H1 (cell line): ENCODE data around the gene RAB3IL1. TPM values are rescaled to one million over a fixed set of nuclear protein-coding genes. Genes with fewer than 3 reads are reported as not detected.

Source experiments
- CTCF ChIA-PET: fragments of 300-600 bp; sonication (Branson Sonifier 250); formaldehyde crosslinking; loops from one replicate; lab custom pipeline; 2021; ENCODE audit not compliant: partially characterized antibody; lab: Charles Lee
- POLR2A ChIA-PET: fragments of 300-600 bp; sonication (Branson Sonifier 250); formaldehyde crosslinking; loops from one replicate; lab custom pipeline; 2021; ENCODE audit warnings: inconsistent platforms; ENCODE audit not compliant: partially characterized antibody; lab: Charles Lee
- DNase-seq, 2 experiments: peaks; one replicate each; pipeline versions ENCODE4 v3.0.0 to v3.0.0-alpha.2; 2010 to 2022; ENCODE audit warnings: low spot score in 2 of 2, low read depth in 1 of 2, mixed read lengths in 1 of 2
- FAIRE-seq: peaks from 2 replicates; lab custom pipeline; 2011; peaks lifted over from hg19 to GRCh38; lab: Jason Lieb, UNC
- H2AFZ ChIP-seq: 2 replicates; pipeline ENCODE4 v1.8.1; 2012; ENCODE audit warnings: low read length, inconsistent platforms
- H2AK5ac ChIP-seq: 2 replicates; pipeline ENCODE4 v1.6.1; 2013; ENCODE audit warnings: low read depth, low read length
- H2BK120ac ChIP-seq: replicated peaks from 2 replicates; pipeline ENCODE3; 2013; ENCODE audit warnings: low read depth, low read length, inconsistent platforms
- H2BK12ac ChIP-seq: 2 replicates; pipeline ENCODE4 v1.6.1; 2013; ENCODE audit warnings: low read depth, low read length
- H2BK15ac ChIP-seq: 2 replicates; pipeline ENCODE4 v1.6.1; 2013; ENCODE audit warnings: low read length
- H2BK20ac ChIP-seq: 2 replicates; pipeline ENCODE4 v1.6.1; 2013; ENCODE audit warnings: low read length
- H2BK5ac ChIP-seq: 2 replicates; pipeline ENCODE4 v1.6.1; 2013; ENCODE audit warnings: low read depth, low read length
- H3K14ac ChIP-seq: 2 replicates; pipeline ENCODE4 v1.6.1; 2013; ENCODE audit warnings: inconsistent platforms; ENCODE audit not compliant: insufficient read length
- H3K18ac ChIP-seq: 2 replicates; pipeline ENCODE4 v1.6.1; 2013; ENCODE audit warnings: low read length; ENCODE audit errors: extremely low read depth
- H3K23ac ChIP-seq: 2 replicates; pipeline ENCODE4 v1.6.1; 2013; ENCODE audit warnings: inconsistent platforms; ENCODE audit not compliant: insufficient read length
- H3K23me2 ChIP-seq: 2 replicates; pipeline ENCODE4 v1.6.1; 2013; ENCODE audit warnings: low read depth, low read length
- H3K27ac ChIP-seq: 2 replicates; pipeline ENCODE4 v1.6.1; 2011; ENCODE audit warnings: low read depth, low read length, inconsistent platforms
- H3K27me3 ChIP-seq, 4 experiments: replicated peaks in 1 of 4; 1 replicate in 1 of 4; 2 replicates in 3 of 4; pipeline versions ENCODE4 v1.6.1 to v1.8.1; 2011 to 2013; ENCODE audit warnings: low read length in 3 of 4, mild to moderate bottlenecking in 3 of 4, inconsistent platforms in 2 of 4, mixed read lengths in 2 of 4, moderate library complexity in 1 of 4; ENCODE audit not compliant: control insufficient read depth in 3 of 4, insufficient read depth in 3 of 4; ENCODE audit errors: extremely low read depth in 1 of 4
- H3K36me3 ChIP-seq, 4 experiments: 2 replicates each; pipeline versions ENCODE4 v1.6.1 to v1.8.1; 2011 to 2013; ENCODE audit warnings: mild to moderate bottlenecking in 4 of 4, low read length in 3 of 4, moderate library complexity in 2 of 4, control low read depth in 1 of 4, inconsistent platforms in 1 of 4; ENCODE audit not compliant: insufficient read depth in 4 of 4, control insufficient read depth in 2 of 4
- H3K4ac ChIP-seq: replicated peaks from 2 replicates; pipeline ENCODE3; 2013; ENCODE audit warnings: low read length, low read depth, mixed read lengths, inconsistent platforms; ENCODE audit not compliant: insufficient read length
- H3K4me1 ChIP-seq, 4 experiments: replicated peaks in 1 of 4; 1 replicate in 1 of 4; 2 replicates in 3 of 4; pipeline versions ENCODE4 v1.6.1 to v1.8.1; 2011 to 2013; ENCODE audit warnings: low read length in 3 of 4, inconsistent platforms in 2 of 4, mixed read lengths in 1 of 4; ENCODE audit not compliant: insufficient read depth in 4 of 4, control insufficient read depth in 3 of 4
- H3K4me2 ChIP-seq, 2 experiments: 2 replicates each; pipeline versions ENCODE4 v1.6.1 to v1.8.1; 2011 to 2013; ENCODE audit warnings: low read depth in 2 of 2, low read length in 2 of 2, control low read depth in 1 of 2, inconsistent platforms in 1 of 2, mild to moderate bottlenecking in 1 of 2; ENCODE audit not compliant: insufficient read depth in 1 of 2
- H3K4me3 ChIP-seq, 4 experiments: fragments of 200-600, 300-600 bp in 1 of 4; sonication (generic), shearing (Covaris generic), sonication (Bioruptor Twin) in 1 of 4; 2 replicates each; pipeline versions ENCODE4 v1.5.1 to v1.8.1; 2011 to 2016; ENCODE audit warnings: low read length in 4 of 4, low read depth in 3 of 4, control low read depth in 2 of 4, inconsistent platforms in 2 of 4, mild to moderate bottlenecking in 2 of 4, mixed read lengths in 1 of 4, moderate library complexity in 1 of 4; ENCODE audit not compliant: insufficient read depth in 2 of 4; ENCODE audit errors: extremely low read depth in 1 of 4
- H3K56ac ChIP-seq: replicated peaks from 2 replicates; pipeline ENCODE3; 2013; ENCODE audit warnings: low read depth, mild to moderate bottlenecking, mixed read lengths, low read length, inconsistent platforms; ENCODE audit not compliant: insufficient read length
- H3K79me1 ChIP-seq: 2 replicates; pipeline ENCODE4 v1.6.1; 2013; ENCODE audit warnings: low read depth, low read length, control low read depth
- H3K79me2 ChIP-seq, 2 experiments: 2 replicates each; pipeline versions ENCODE4 v1.6.1 to v1.8.1; 2012 to 2013; ENCODE audit warnings: low read length in 2 of 2, mild to moderate bottlenecking in 2 of 2, inconsistent platforms in 1 of 2; ENCODE audit not compliant: insufficient read depth in 2 of 2, control insufficient read depth in 1 of 2
- H3K9ac ChIP-seq, 4 experiments: replicated peaks in 1 of 4; 1 replicate in 1 of 4; 2 replicates in 3 of 4; pipeline versions ENCODE4 v1.6.1 to v1.8.1; 2011 to 2013; ENCODE audit warnings: low read depth in 3 of 4, low read length in 3 of 4, control low read depth in 2 of 4, mild to moderate bottlenecking in 2 of 4, moderate library complexity in 2 of 4, inconsistent platforms in 1 of 4; ENCODE audit errors: extremely low read depth in 1 of 4
- H3K9me3 ChIP-seq, 2 experiments: 2 replicates each; pipeline versions ENCODE4 v1.6.1 to v1.8.1; 2012 to 2013; ENCODE audit warnings: mild to moderate bottlenecking in 2 of 2, moderate library complexity in 2 of 2, control low read depth in 1 of 2, inconsistent platforms in 1 of 2, low read depth in 1 of 2, low read length in 1 of 2, mixed read lengths in 1 of 2; ENCODE audit not compliant: insufficient read depth in 2 of 2
- H4K20me1 ChIP-seq, 2 experiments: replicated peaks in 1 of 2; 2 replicates each; pipeline versions ENCODE3 to v1.8.1; 2011 to 2013; ENCODE audit warnings: inconsistent platforms in 2 of 2, low read length in 2 of 2, mild to moderate bottlenecking in 1 of 2; ENCODE audit not compliant: insufficient read depth in 2 of 2, control insufficient read depth in 1 of 2
- H4K5ac ChIP-seq: 2 replicates; pipeline ENCODE4 v1.6.1; 2013; ENCODE audit warnings: low read length, low read depth, mixed read lengths, inconsistent platforms; ENCODE audit not compliant: insufficient read length
- H4K8ac ChIP-seq: 2 replicates; pipeline ENCODE4 v1.8.0; 2013; ENCODE audit warnings: mild to moderate bottlenecking, moderate library complexity, low read length, inconsistent platforms; ENCODE audit not compliant: insufficient read depth; ENCODE audit errors: extremely low read depth
- H4K91ac ChIP-seq: replicated peaks from 2 replicates; pipeline ENCODE3; 2013; ENCODE audit warnings: low read length, mixed read lengths, inconsistent platforms; ENCODE audit not compliant: insufficient read length
- BCL11A ChIP-seq, 2 experiments: IDR thresholded peaks; one replicate each; pipeline ENCODE4 v1.6.1; 2011; ENCODE audit warnings: low read depth in 2 of 2, low read length in 2 of 2, mild to moderate bottlenecking in 2 of 2
- EP300 ChIP-seq, 2 experiments: IDR thresholded peaks; 1 replicate in 1 of 2; 2 replicates in 1 of 2; pipeline ENCODE4 v1.6.1; 2011 to 2012; ENCODE audit warnings: low read depth in 2 of 2, low read length in 2 of 2, mild to moderate bottlenecking in 2 of 2, borderline replicate concordance in 1 of 2, inconsistent platforms in 1 of 2, moderate library complexity in 1 of 2
- GTF2F1 ChIP-seq: IDR thresholded peaks from 2 replicates; pipeline ENCODE4 v1.6.1; 2012; ENCODE audit warnings: low read depth, low read length, improper control_type of control experiment, borderline replicate concordance
- JUND ChIP-seq: IDR thresholded peaks from 2 replicates; pipeline ENCODE4 v1.6.1; 2011; ENCODE audit warnings: mild to moderate bottlenecking, improper control_type of control experiment, low read length
- KDM1A ChIP-seq: fragments of 200-600, 300-600 bp; sonication (generic); IDR thresholded peaks from 2 replicates; pipeline ENCODE4 v1.7.1; 2016; ENCODE audit warnings: mild to moderate bottlenecking, low read length, borderline replicate concordance
- SAP30 ChIP-seq: fragments of 300-600 bp; sonication (generic); IDR thresholded peaks from 2 replicates; pipeline ENCODE4 v1.7.1; 2012; ENCODE audit warnings: low read length, moderate library complexity, mild to moderate bottlenecking, inconsistent platforms; ENCODE audit not compliant: insufficient read depth, insufficient replicate concordance
- SIX5 ChIP-seq: IDR thresholded peaks from 2 replicates; pipeline ENCODE4 v1.6.1; 2011; ENCODE audit warnings: mild to moderate bottlenecking, low read depth, low read length
- SUZ12 ChIP-seq: fragments of 200-600 bp; sonication (generic); IDR thresholded peaks from 2 replicates; pipeline ENCODE4 v1.6.1; 2012; ENCODE audit warnings: mild to moderate bottlenecking, inconsistent platforms, low read length, moderate library complexity, mixed read lengths
- WGBS, 2 experiments: shearing (Covaris generic) in 1 of 2; methylation state at CpG; one replicate each; pipeline versions ENCODE4 v1.1.6 to v1.1.7; 2013 to 2015; ENCODE audit warnings: low lambda C conversion rate in 2 of 2, mixed read lengths in 2 of 2, inconsistent platforms in 1 of 2, low coverage in 1 of 2, missing lambda C conversion rate in 1 of 2; ENCODE audit not compliant: insufficient replicate concordance in 2 of 2, insufficient coverage in 1 of 2, insufficient read length in 1 of 2; ENCODE audit errors: extremely low coverage in 1 of 2, missing lambda C conversion rate in 1 of 2; 5-methylcytosine and 5-hydroxymethylcytosine counted together
- polyA plus RNA-seq, 7 experiments: library from polyadenylated mRNA; depleted of rRNA in 3 of 7; stranded (reverse) in 5 of 7; unstranded in 2 of 7; fragments of >200 nt in 5 of 7; fragments of 200-250 nt in 2 of 7; gene quantifications; 1 replicate in 5 of 7; 2 replicates in 1 of 7; 4 replicates in 1 of 7; pipeline versions ENCODE4 v1.2.1 to v1.2.3, GENCODE V29; 2011 to 2013; ENCODE audit warnings: missing spikeins in 2 of 7, mixed read lengths in 2 of 7
- total RNA-seq: library from RNA; stranded (reverse); fragmentation: NEBNext Ultra II Directional; extraction: Animal tissue kit (Norgen Biotek cat#: 25700); gene quantifications from 2 replicates; pipeline ENCODE4 v1.2.1, GENCODE V29; 2021
- TF ChIP-seq, protein P1 (sequence below): IDR thresholded peaks from 2 replicates; pipeline ENCODE4 v1.6.1; 2011; ENCODE audit warnings: low read depth, mild to moderate bottlenecking, low read length; ENCODE audit not compliant: insufficient read depth

RAB3IL1 gene
- total and polyA plus RNA-seq, 2 of the 8 experiments (the other 6 are each of a cell fraction or from before 2014, with no cell fraction given), result 6.8 to 7.9 TPM

DNA sequence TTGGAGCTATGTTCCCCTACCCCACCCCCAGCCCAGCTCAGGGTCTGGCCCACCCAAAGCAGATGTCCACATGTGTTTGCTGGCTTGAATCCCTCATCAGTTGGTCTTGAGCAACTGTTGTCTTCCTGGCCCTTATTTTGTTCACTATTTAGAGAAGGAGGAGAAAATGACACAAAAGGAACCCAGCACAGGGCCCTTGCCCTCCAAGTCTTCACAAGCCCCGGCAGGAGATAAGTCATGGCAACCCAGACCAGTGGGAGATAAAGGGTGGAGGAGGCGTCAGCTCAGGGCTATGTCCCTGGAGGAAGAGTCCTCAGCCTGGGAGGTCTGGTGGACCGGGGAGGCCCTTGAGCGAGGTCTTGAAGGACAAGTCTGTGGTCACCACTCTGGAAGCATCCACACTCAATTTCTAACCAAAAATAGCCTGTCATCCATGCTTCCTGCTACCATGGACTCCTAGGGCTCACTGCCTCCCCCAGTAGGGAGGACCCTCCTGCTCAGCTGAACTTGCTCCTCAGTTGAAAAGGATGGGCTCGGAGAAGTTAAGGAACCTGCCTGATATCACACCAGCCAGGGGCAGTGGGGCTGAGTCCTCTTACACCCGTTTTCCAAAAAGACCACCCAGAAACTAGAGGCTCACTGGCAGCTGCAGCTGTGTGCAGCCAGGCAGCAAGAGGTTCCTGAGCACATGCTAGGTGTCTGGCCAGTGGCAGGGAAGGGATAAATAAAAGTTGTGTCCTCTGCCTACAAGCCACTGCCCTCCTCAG lies 1.8 kb upstream of the RAB3IL1 start:
- no peak overlapping the region for H3K4ac ChIP-seq
- H4K8ac ChIP-seq, result no peak overlapping the region
- H4K20me1 ChIP-seq, result no peaks in the 10 kb centered on the region
- H3K4me3 ChIP-seq, result no peak overlapping the region
- no peak for FAIRE-seq
- no peak overlapping the region for H4K91ac ChIP-seq
- no peak overlapping the region for H2BK120ac ChIP-seq
- H3K27ac ChIP-seq, result no peak overlapping the region
- H2BK5ac ChIP-seq, result no peak overlapping the region
- H3K4me1 ChIP-seq, result peaks cover 6 to 28% (median 14%) of the 10 kb centered on the region in 4 experiments
- 80% methylated on average over 6 of the region's 6 CpGs; no CpG with 5 or more reads in 1 of the 2 experiments for WGBS, 2 experiments
- DNase-seq, result peak in 1 of 2 experiments; percentile 36
- TF ChIP-seq EP300 (IDR thresholded peaks at IDR 0.05; ENCODE audit: borderline replicate concordance in 1 of 2, low read depth in 2 of 2, low read length in 2 of 2), result no peak
- no peak for TF ChIP-seq SIX5
- no peak for TF ChIP-seq SAP30
- TF ChIP-seq JUND, result no peak
- no peak for TF ChIP-seq GTF2F1
- TF ChIP-seq BCL11A (IDR thresholded peaks at IDR 0.05; ENCODE audit: low read depth in 2 of 2, low read length in 2 of 2), result no peak
- TF ChIP-seq SUZ12, result no peak
- no peak for TF ChIP-seq KDM1A
- TF ChIP-seq, protein P1, sequence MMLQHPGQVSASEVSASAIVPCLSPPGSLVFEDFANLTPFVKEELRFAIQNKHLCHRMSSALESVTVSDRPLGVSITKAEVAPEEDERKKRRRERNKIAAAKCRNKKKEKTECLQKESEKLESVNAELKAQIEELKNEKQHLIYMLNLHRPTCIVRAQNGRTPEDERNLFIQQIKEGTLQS, result no peak
- H2BK15ac ChIP-seq, result 0 out of 2 replicates have a peak overlapping the region, but pooled peaks have one; percentile 65
- H3K23ac ChIP-seq, result no peak overlapping the region
- no peak overlapping the region for H2AFZ ChIP-seq
- H3K4me2 ChIP-seq, result no peak overlapping the region
- no peak overlapping the region for H3K56ac ChIP-seq
- POLR2A ChIA-PET, result interaction anchor here (1.5 to 1.9 kb wide), 2 partner anchors 11 to 44 kb away, joined by 5 read pairs; no protein-coding TSS in a partner anchor
- H2AK5ac ChIP-seq, result no peak overlapping the region
- CTCF ChIA-PET, result interaction anchor here (0.7 to 9.2 kb wide), 7 partner anchors 10 to 163 kb away, joined by 3 to 225 read pairs (median 7); no protein-coding TSS in a partner anchor
- H4K5ac ChIP-seq, result no peak overlapping the region
- H2BK20ac ChIP-seq, result no peak overlapping the region
- H3K18ac ChIP-seq, result no peak overlapping the region
- H3K14ac ChIP-seq, result no peak overlapping the region
- H2BK12ac ChIP-seq, result no peak overlapping the region
- H3K9me3 ChIP-seq, result no peaks in the 10 kb centered on the region
- no peaks in the 10 kb centered on the region for H3K79me2 ChIP-seq
- H3K36me3 ChIP-seq, result no peaks in the 10 kb centered on the region
- peaks cover 0 to 28% (median 19%) of the 10 kb centered on the region in 4 experiments; a peak in 6 of 7 replicates for H3K27me3 ChIP-seq
- peaks cover 7% of the 10 kb centered on the region; the same call in 1 of the 2 replicates for H3K23me2 ChIP-seq
- no peak overlapping the region for H3K9ac ChIP-seq
- H3K79me1 ChIP-seq, result no peaks in the 10 kb centered on the region
